Adrenal gland (tissue), 12 donors: Measurements from ENCODE around the gene PKNOX2. TPM values are rescaled to one million over a fixed set of nuclear protein-coding genes. Genes with fewer than 3 reads are reported as not detected.

Experiments
- DNase-seq, 7 donors: peaks; one replicate each; pipeline ENCODE4 v3.0.0-alpha.2; 2019 to 2020
- H3K27ac ChIP-seq, 5 donors: fragments of 200-600 bp; sonication (generic) in 4 of 5; 1 replicate in 3 of 5; 2 replicates in 2 of 5; pipeline versions ENCODE4 v1.5.1 to v1.8.0; 2016 to 2020; ENCODE audit warnings: mild to moderate bottlenecking in 1 of 5
- H3K27me3 ChIP-seq: fragments of 200-600 bp; 2 replicates; pipeline ENCODE4 v1.8.0; 2021
- H3K36me3 ChIP-seq, 2 donors: fragments of 200-600 bp; replicated peaks in 1 of 2; 1 replicate in 1 of 2; 2 replicates in 1 of 2; pipeline versions ENCODE4 v1.5.1 to v1.8.0; 2018 to 2022
- H3K4me1 ChIP-seq, 2 donors: fragments of 200-600 bp; replicated peaks in 1 of 2; 1 replicate in 1 of 2; 2 replicates in 1 of 2; pipeline versions ENCODE4 v1.5.1 to v1.8.0; 2018 to 2021
- H3K4me3 ChIP-seq, 4 donors: fragments of 200-600 bp; sonication (generic) in 3 of 4; one replicate each; pipeline ENCODE4 v1.5.1; 2016 to 2018
- H3K9me3 ChIP-seq, 3 donors: fragments of 200-600 bp; sonication (generic) in 1 of 3; replicated peaks in 1 of 3; 1 replicate in 2 of 3; 2 replicates in 1 of 3; pipeline versions ENCODE4 v1.5.1 to v1.8.0; 2016 to 2021
- CTCF ChIP-seq, 6 experiments: fragments of 450-650 bp in 4 of 6; fragments of 200-600 bp in 2 of 6; sonication (generic) in 1 of 6; IDR thresholded peaks; 1 replicate in 5 of 6; 2 replicates in 1 of 6; pipeline versions ENCODE4 v1.5.1 to v1.8.0; 2016 to 2021; ENCODE audit warnings: antibody characterized with exemption in 6 of 6, mild to moderate bottlenecking in 2 of 6, moderate library complexity in 1 of 6
- POLR2A ChIP-seq, 2 donors: fragments of 450-650 bp; IDR thresholded peaks; one replicate each; pipeline ENCODE4 v1.6.1; 2017; ENCODE audit warnings: antibody characterized with exemption in 2 of 2, mild to moderate bottlenecking in 2 of 2, moderate library complexity in 1 of 2
- WGBS, 4 donors: extraction: QIAGEN DNeasy Blood & Tissue Kit in 2 of 4; methylation state at CpG; one replicate each; pipeline versions ENCODE4 v1.1.5 to v1.1.7; 2013 to 2017; 5-methylcytosine and 5-hydroxymethylcytosine counted together
- intact Hi-C, 2 donors: fragments of 100-400 bp; cut with DNase I; formaldehyde crosslinking; loops; one replicate each; pipeline versions ENCODE4 v1.14.1 to v1.15.0; 2022 to 2023
- polyA plus RNA-seq, 3 donors: library from polyadenylated mRNA; stranded (reverse); fragments of 200-250 nt in 2 of 3; fragments of 350-450 nt in 1 of 3; fragmentation: Illumina TruSeq in 1 of 3; extraction: RNeasy Lipid Tissue Mini Kit (QIAGEN cat#74804) in 1 of 3; gene quantifications; one replicate each; pipeline ENCODE4 v1.2.3, GENCODE V29; 2013 to 2014
- total RNA-seq, 9 donors: library from RNA; depleted of rRNA in 4 of 9; stranded (reverse); fragments of >200 nt in 4 of 9; fragments of 120-200 nt in 1 of 9; fragmentation: NEBNext Ultra II Directional in 1 of 9; extraction: Animal tissue kit (Norgen Biotek cat#: 25700) in 1 of 9; gene quantifications; one replicate each; pipeline versions ENCODE4 v1.1.0 to v1.2.4, GENCODE V29; 2013 to 2023
- donor health status: healthy with polysubstance abuse.
- donor health status: Bipolar disorder and iron deficiency.
- donor health status: DM: yes; HTN: yes; CAD: no.
- donor health status: DM: no; HTN: no; CAD: no.
- donor health status: DM: no; HTN: no; CAD: no.
- donor health status: DM: yes; HTN: yes; CAD: no.

The PKNOX2 gene
- total and polyA plus RNA-seq, 12 donors = 1.2 to 34.7 (median 3.1) TPM

GRCh38 chr11:125404811-125405790 lies 240.6 kb downstream of the PKNOX2 start:
- TF ChIP-seq CTCF (IDR thresholded peaks at IDR 0.05) = peak; percentile 70 to 97 (median 89)
- no peak for TF ChIP-seq POLR2A (IDR thresholded peaks at IDR 0.05)
- peak; percentile 56 to 84 (median 70) for DNase-seq
- peaks cover 5% of the 10 kb centered on the region for H3K27me3 ChIP-seq
- intact Hi-C loops = loop anchor here in 1 of 2 donors (5.0 to 10.0 kb wide), 2 partner anchors 243 to 440 kb away; partner anchors contain the start of gene PKNOX2
- no peaks in the 10 kb centered on the region for H3K9me3 ChIP-seq
- WGBS, 4 donors = 21 to 24% (median 22%) methylated on average over 12 to 22 of the region's 22 CpGs
- no peak overlapping the region for H3K27ac ChIP-seq
- H3K4me1 ChIP-seq = peaks cover 0 to 7% of the 10 kb centered on the region in 2 donors
- H3K4me3 ChIP-seq = no peak overlapping the region
- H3K36me3 ChIP-seq = no peaks in the 10 kb centered on the region

GRCh38 chr11:125407046-125407445 lies 242.5 kb downstream of the PKNOX2 start:
- intact Hi-C loops = loop anchor here in 1 of 2 donors (10.0 kb wide), 1 partner anchor 442 kb away; no protein-coding TSS in a partner anchor
- Histone ChIP-seq H3K9me3 (no peaks in the 10 kb centered on the region), H3K27ac (no peak overlapping the region), H3K36me3 (no peaks in the 10 kb centered on the region), H3K4me3 (no peak overlapping the region), H3K4me1 (peaks cover 0 to 7% of the 10 kb centered on the region in 2 donors), H3K27me3 (peaks cover 5% of the 10 kb centered on the region)
- WGBS, 4 donors = 38 to 50% (median 43%) methylated on average over 2 of the region's 2 CpGs
- DNase-seq = no peak
- TF ChIP-seq CTCF (IDR thresholded peaks at IDR 0.05) (no peak), POLR2A (IDR thresholded peaks at IDR 0.05) (no peak)

GRCh38 chr11:125408311-125408711 lies 243.8 kb downstream of the PKNOX2 start:
- TF ChIP-seq POLR2A (IDR thresholded peaks at IDR 0.05) (no peak), CTCF (IDR thresholded peaks at IDR 0.05) (no peak)
- peaks cover 5% of the 10 kb centered on the region for H3K27me3 ChIP-seq
- no peaks in the 10 kb centered on the region for H3K9me3 ChIP-seq
- DNase-seq = no peak
- 67 to 81% (median 72%) methylated on average over 12 of the region's 12 CpGs for WGBS, 4 donors
- no peak overlapping the region for H3K27ac ChIP-seq
- intact Hi-C loops = loop anchor here in 1 of 2 donors (10.0 kb wide), 1 partner anchor 444 kb away; no protein-coding TSS in a partner anchor
- no peaks in the 10 kb centered on the region for H3K36me3 ChIP-seq
- H3K4me3 ChIP-seq = no peak overlapping the region
- H3K4me1 ChIP-seq = peaks cover 0 to 7% of the 10 kb centered on the region in 2 donors

GRCh38 chr11:125410091-125410490 lies 245.5 kb downstream of the PKNOX2 start:
- intact Hi-C loops = no loop called here
- TF ChIP-seq POLR2A (IDR thresholded peaks at IDR 0.05) (no peak), CTCF (IDR thresholded peaks at IDR 0.05) (no peak)
- 59 to 70% (median 67%) methylated on average over 9 to 12 of the region's 12 CpGs for WGBS, 4 donors
- no peaks in the 10 kb centered on the region for H3K9me3 ChIP-seq
- H3K4me1 ChIP-seq = peaks cover 0 to 1% of the 10 kb centered on the region in 2 donors
- no peaks in the 10 kb centered on the region for H3K36me3 ChIP-seq
- DNase-seq = no peak
- peaks cover 5% of the 10 kb centered on the region for H3K27me3 ChIP-seq
- H3K27ac ChIP-seq = no peak overlapping the region
- no peak overlapping the region for H3K4me3 ChIP-seq
